ENCODE results near the gene DPP8.
"Not testable (repeated sequence)": the region's sequence is repeated elsewhere in the genome, so short reads cannot be mapped to it uniquely, and the experiment has no call there.

DPP8 gene

DNA sequence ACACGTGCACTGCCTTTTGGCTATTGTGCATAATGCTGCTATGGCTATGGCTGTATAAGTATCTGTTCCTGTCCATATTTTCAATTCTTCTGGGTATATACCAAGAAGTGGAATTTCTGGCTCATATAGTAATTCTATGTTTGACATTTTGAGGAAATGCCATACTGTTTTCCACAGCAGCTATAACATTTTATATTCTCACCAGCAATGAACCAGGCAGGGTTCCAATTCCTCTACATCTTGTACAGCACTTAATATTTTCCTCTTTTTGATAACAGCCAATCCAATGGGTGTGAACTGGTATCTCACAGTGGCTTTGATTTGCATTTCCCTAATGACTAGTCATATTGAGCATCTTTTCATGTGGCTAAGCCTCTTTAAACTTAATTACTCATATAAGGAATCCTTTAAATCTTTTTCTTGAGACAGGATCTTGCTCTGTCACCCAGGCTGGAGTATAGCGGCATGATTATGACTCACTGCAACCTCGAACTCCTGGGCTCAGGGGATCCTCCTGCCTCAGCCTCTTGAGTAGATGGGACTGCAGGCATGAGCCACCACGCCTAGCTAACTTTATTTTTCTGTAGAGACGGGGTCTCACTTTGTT, 56.6 kb downstream of the DPP8 start:
- FAIRE-seq (no peak), DNase-seq (ENCODE audit: insufficient read length) (no peak)
- TF ChIP-seq TAF1 (IDR thresholded peaks at IDR 0.05; ENCODE audit: borderline replicate concordance, low read depth, low read length) (no peak), POLR2AphosphoS5 (IDR thresholded peaks at IDR 0.05; ENCODE audit: low read depth, low read length) (no peak), POLR2A (IDR thresholded peaks at IDR 0.05; ENCODE audit: low read depth, low read length) (no peak)

DNA sequence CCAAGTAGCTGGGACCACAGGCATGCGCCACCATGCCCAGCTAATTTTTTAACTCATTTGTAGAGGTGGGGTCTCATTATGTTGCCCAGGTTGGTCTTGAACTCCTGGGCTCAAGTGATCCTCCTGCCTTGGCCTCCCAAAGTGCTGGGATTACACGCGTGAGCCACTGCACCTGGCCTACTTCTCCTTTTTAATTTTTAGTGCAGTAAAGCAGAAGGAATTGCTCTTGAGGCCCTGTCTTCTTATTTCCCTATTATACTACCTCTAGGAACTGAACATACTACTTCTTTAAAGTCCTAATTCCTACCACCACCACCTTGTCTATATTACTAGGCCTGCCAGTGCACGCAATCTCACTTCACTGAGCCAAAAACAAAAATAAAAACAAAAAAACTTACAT, 62.2 kb downstream of the DPP8 start:
- DNase-seq (ENCODE audit: insufficient read length); FAIRE-seq: not testable (repeated sequence)

DNA sequence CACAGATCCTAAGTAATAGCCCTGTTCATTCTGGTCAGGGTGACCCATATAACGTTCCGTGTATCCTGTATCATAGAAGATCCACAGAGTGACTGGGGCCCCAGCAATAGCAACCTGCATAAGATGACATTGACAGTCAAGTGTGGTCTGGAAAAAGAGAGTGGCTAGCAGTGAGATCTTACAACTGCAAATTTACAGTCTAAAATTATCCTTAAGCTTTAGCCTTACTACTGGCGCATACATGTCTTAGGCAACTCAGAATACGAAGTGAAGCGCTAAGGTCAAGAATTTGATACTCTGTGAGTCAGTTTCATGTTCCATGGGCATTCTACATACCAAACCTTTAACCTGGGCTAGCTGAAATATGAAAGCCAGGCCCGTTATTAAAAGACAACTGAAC, 65.5 kb downstream of the DPP8 start:
- TF ChIP-seq POLR2A (IDR thresholded peaks at IDR 0.05; ENCODE audit: low read depth, low read length) (no peak), TAF1 (IDR thresholded peaks at IDR 0.05; ENCODE audit: borderline replicate concordance, low read depth, low read length) (no peak), POLR2AphosphoS5 (IDR thresholded peaks at IDR 0.05; ENCODE audit: low read depth, low read length) (no peak)
- FAIRE-seq, result no peak

DNA sequence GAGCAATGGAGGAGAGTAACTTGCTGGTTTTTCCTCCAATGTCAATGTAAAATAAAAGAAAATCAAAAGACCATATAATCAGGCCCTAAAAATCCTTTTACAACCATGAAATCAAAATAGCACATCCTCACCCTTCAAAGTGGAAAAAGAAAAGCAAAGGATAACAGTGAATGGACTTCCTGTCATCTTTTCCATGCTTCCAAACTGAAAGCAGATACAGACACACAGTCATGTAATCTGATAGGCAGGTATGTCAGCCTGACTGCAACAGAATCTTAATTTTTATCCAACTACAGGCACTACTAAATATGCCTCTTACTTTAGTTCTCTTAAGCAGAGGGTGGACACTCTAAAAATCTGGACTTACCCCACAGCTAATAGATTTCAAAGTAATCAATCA, 66.9 kb downstream of the DPP8 start:
- DNase-seq (ENCODE audit: insufficient read length) (no peak), FAIRE-seq (no peak)
- TF ChIP-seq POLR2A (IDR thresholded peaks at IDR 0.05; ENCODE audit: low read depth, low read length), result no peak
- TF ChIP-seq POLR2AphosphoS5 (IDR thresholded peaks at IDR 0.05; ENCODE audit: low read depth, low read length), result no peak
- TF ChIP-seq TAF1 (IDR thresholded peaks at IDR 0.05; ENCODE audit: borderline replicate concordance, low read depth, low read length), result no peak

More for the DNA sequence above, 65.5 kb downstream of the DPP8 start:
- DNase-seq (ENCODE audit: insufficient read length), result no peak

DNA sequence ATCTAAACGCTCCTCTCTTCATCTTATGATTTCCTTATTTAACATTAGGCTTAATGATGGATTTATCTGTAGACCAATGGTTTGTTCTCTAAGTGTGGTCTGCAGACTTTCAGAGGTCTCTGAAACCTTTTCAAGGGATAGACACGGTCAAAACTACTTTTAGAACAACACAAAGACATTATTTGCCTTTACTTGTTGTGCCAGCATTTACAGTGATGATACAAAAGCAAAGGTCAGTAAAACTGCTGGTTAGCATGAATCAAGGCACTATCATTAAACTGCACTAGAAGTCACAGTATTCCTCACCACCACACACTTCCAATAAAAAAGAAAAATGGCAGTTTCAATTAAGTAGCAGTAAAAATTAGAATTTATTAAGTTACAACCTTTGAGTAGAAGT, 70.3 kb downstream of the DPP8 start:
- TF ChIP-seq POLR2A (IDR thresholded peaks at IDR 0.05; ENCODE audit: low read depth, low read length), result no peak
- no peak for TF ChIP-seq POLR2AphosphoS5 (IDR thresholded peaks at IDR 0.05; ENCODE audit: low read depth, low read length)
- TF ChIP-seq TAF1 (IDR thresholded peaks at IDR 0.05; ENCODE audit: borderline replicate concordance, low read depth, low read length), result no peak
- FAIRE-seq, result no peak
- DNase-seq (ENCODE audit: insufficient read length), result no peak

DNA sequence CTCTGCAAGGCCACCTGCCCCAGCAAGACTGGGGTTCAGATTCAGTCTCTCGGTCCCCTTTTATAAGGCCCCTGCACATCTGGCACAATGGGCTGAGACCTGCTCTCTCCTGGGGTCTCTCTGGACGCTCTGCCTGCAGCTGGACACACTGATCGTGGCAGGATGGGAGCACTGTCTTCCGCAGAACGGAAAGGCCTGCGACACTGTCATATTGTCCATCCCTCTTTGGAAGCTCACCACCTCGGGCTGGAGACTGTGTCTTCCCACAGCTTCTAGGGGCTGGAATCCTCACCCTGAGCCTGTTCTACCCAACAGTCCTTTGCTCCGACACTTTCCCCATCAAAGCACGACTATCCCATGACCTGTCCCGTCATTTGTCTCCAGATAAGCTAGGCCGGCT, 83.3 kb downstream of the DPP8 start:
- TF ChIP-seq POLR2A (IDR thresholded peaks at IDR 0.05; ENCODE audit: low read depth, low read length) (no peak), TAF1 (IDR thresholded peaks at IDR 0.05; ENCODE audit: borderline replicate concordance, low read depth, low read length) (no peak), POLR2AphosphoS5 (IDR thresholded peaks at IDR 0.05; ENCODE audit: low read depth, low read length) (no peak)

DNA sequence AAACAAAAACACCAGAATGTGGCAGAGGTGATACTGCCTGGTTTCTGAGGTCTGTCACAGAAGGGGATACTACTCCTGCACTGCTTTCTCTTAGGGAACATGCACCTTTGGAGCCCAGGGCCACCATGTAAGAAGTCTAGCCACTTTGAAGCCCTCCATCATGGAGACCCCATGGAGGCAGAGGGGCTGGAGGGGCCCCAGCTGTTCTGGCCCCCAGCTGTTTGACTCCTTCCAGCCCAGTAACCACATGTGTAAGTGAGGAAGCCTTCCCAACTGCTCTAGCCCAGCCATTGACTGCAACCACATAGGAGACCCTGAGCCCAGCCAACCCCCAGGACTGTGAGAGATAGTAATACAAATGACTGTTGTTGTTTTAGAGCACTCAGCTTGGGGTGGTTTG, 85.8 kb downstream of the DPP8 start:
- FAIRE-seq, result no peak

More for the DNA sequence above, 83.3 kb downstream of the DPP8 start:
- DNase-seq (ENCODE audit: insufficient read length) (no peak), FAIRE-seq (no peak)

DNA sequence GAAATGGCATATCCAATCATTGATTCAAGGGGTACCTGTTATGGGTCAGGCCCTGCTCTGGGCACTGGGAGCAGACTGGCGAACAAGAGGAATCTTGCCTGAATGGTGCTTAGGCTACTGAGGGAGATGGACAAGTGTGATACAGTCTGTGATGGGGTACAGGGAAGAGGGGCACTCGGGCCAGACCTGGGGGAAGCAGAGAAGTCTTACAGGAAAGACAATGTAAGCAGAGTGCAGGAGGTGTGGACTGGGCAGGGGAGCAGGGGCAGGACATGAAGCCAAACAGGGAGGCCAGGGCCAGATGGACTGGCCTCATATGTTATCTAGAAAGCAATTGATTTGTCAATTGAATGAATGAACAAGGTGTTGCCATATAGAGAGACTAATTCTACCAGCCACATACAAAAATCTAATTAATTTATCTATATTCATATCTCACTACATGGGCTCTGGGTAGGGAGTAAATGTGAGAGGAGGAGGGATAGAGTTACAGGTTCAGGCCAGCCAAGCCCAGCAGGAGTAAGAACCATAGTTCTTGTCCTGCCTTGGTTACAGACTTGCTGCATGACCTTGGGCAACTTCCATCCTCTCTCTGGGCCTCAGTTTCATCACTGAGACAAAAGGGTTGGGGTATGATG, 91.2 kb downstream of the DPP8 start:
- no peak for TF ChIP-seq POLR2A (IDR thresholded peaks at IDR 0.05; ENCODE audit: low read depth, low read length)
- TF ChIP-seq TAF1 (IDR thresholded peaks at IDR 0.05; ENCODE audit: borderline replicate concordance, low read depth, low read length), result no peak
- FAIRE-seq (no peak), DNase-seq (ENCODE audit: insufficient read length) (no peak)

More for the DNA sequence above, 85.8 kb downstream of the DPP8 start:
- no peak for DNase-seq (ENCODE audit: insufficient read length)
- no peak for TF ChIP-seq POLR2A (IDR thresholded peaks at IDR 0.05; ENCODE audit: low read depth, low read length)
- TF ChIP-seq TAF1 (IDR thresholded peaks at IDR 0.05; ENCODE audit: borderline replicate concordance, low read depth, low read length), result no peak
- TF ChIP-seq POLR2AphosphoS5 (IDR thresholded peaks at IDR 0.05; ENCODE audit: low read depth, low read length), result no peak

DNA sequence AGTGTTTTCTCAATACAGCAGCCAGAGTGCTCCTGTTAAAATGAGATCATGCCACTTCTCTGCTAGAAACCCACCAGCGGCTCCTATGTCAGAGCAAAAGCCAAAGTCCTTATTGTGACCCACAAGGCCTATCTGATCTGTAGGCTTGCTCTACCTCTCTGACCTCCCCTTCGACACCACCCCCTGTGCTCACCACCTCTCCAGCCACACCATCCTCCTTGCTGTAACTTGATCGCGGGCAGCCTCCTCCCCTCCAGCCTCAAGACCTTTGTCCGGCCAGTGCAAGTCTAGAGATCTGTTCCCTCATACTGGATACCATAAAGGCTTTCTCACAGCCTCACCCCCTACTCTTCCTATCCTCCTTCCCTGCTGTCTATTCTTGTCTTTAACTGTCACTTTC, 92.8 kb downstream of the DPP8 start:
- DNase-seq (ENCODE audit: insufficient read length) (no peak), FAIRE-seq (no peak)
- no peak for TF ChIP-seq TAF1 (IDR thresholded peaks at IDR 0.05; ENCODE audit: borderline replicate concordance, low read depth, low read length)
- no peak for TF ChIP-seq POLR2A (IDR thresholded peaks at IDR 0.05; ENCODE audit: low read depth, low read length)
- TF ChIP-seq POLR2AphosphoS5 (IDR thresholded peaks at IDR 0.05; ENCODE audit: low read depth, low read length), result no peak

DNA sequence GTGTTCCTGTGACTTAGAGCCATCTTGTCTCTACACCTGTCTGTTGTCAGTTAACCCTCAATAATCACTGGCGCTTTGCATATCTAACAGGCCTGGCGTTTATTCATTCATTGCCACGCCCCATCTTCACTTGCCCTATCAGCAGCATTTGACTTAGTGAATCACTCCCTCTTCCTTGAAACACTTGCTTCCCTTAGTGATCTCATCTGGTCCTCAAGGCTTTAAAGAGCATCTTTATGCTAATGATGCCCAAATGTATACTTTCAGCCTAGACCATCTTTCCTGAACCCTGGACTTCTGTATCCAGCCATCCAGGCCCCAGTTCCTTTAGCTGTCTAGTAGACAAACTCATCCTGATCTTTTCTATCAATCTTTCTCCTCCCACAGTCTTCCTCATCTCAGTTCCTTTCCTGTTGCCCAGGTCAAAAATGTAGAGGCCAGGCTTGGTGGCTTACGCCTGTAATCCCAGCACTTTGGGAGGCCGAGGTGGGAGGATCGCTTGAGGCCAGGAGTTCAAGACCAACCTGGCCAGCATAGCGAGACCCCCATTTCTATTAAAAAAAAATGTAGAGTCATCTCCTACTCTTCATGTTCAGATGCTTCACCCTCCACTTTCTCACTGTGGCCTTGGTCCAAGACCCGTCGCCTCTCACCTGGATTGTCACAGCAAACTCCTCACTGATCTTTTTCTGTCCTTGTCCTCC, 93.4 kb downstream of the DPP8 start:
- TF ChIP-seq POLR2AphosphoS5 (IDR thresholded peaks at IDR 0.05; ENCODE audit: low read depth, low read length) (no peak), POLR2A (IDR thresholded peaks at IDR 0.05; ENCODE audit: low read depth, low read length) (no peak), TAF1 (IDR thresholded peaks at IDR 0.05; ENCODE audit: borderline replicate concordance, low read depth, low read length) (no peak)
- DNase-seq (ENCODE audit: insufficient read length), result no peak
- no peak for FAIRE-seq

DNA sequence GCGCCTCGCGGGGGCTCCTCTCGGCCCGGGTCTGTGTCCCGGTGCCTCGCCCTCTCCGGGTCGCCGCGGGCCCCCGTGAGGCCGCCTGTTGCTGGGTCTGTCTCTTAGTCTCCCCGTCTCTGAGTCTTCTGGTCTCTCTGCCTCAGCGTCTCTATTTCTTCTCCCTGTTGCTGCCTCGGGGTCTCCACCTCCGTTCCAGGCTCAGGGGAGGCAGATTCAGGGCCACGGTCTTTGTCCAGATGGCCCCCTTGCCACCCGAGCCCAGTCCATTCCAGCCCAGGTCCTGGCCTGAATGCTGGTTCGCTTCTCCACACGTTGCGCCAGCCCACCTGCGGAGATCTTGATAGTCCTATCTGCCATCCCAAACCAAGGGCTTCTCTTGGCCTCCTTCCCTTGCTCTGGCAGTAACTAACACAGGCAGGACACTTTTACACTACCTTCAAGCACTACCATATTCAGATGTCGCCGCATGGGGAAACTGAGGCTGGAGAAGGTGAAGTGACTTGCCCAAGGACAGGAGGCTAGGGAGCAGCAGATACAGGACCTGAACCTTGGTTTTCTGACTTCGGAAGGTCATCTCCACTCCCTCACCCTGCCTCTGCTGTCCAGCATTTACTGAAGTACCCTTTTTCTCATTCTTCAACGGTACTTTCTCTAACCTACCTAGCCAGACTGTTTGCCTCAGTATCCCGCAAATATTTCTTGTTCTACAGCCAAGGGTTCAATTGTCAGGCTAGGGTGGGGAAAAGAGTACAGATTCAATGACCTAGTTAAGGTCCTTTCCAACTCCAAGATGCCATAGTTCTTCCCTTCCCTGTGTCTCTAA, 94.1 kb downstream of the DPP8 start:
- FAIRE-seq, result no peak

More for the DNA sequence above, 94.1 kb downstream of the DPP8 start:
- TF ChIP-seq POLR2A (IDR thresholded peaks at IDR 0.05; ENCODE audit: low read depth, low read length) (no peak), POLR2AphosphoS5 (IDR thresholded peaks at IDR 0.05; ENCODE audit: low read depth, low read length) (no peak), TAF1 (IDR thresholded peaks at IDR 0.05; ENCODE audit: borderline replicate concordance, low read depth, low read length) (no peak)
- DNase-seq (ENCODE audit: insufficient read length), result no peak
